Measurements from ENCODE around the gene RNF34.
"Not testable (repeated sequence)": the region's sequence is repeated elsewhere in the genome, so short reads cannot be mapped to it uniquely, and the experiment has no call there.

Gene RNF34

DNA sequence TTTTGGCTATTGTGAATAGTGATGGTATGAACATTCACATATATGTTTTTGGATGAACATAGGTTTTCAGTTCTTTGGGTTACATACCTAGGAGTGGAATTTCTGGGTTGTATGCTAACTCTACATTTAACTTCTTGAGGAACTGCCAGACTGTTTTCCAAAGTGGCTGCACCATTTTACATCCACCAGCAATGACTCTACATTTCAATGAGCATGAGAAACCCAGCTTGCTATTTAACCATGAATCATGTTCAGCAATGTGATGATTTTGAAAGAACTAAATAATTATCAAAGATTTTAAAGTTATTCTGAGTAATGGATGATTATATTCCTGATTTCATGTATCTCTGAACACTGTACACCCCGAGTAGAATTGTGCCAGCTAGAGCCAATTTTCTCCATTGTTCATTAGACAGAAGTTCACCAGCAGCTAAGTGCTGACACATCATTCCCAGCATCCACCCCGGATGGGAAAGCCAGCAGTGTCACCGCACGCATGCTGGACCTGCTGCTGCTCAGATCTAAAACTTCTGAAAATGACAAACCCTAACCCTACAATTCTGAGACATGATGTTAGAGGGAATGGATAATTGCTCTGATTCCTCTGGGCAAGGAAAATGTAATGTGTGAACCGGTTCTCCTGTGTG is 34.4 kb upstream of the RNF34 start:
- no peak for TF ChIP-seq PAX5 (IDR thresholded peaks at IDR 0.05; ENCODE audit: insufficient read depth, low read length, severe bottlenecking)
- no peak for TF ChIP-seq POU2F2 (IDR thresholded peaks at IDR 0.05; ENCODE audit: low read depth, low read length)
- no peak for TF ChIP-seq SPI1 (IDR thresholded peaks at IDR 0.05; ENCODE audit: low read depth, low read length)
- TF ChIP-seq POLR2AphosphoS5 (IDR thresholded peaks at IDR 0.05; ENCODE audit: low read depth, low read length) = no peak
- TF ChIP-seq TAF1 (IDR thresholded peaks at IDR 0.05; ENCODE audit: low read depth, low read length) = no peak
- no peak for TF ChIP-seq POLR2A (IDR thresholded peaks at IDR 0.05; ENCODE audit: low read depth, low read length)
- DNase-seq (ENCODE audit: insufficient read length, low spot score) = no peak
- FAIRE-seq = no peak

DNA sequence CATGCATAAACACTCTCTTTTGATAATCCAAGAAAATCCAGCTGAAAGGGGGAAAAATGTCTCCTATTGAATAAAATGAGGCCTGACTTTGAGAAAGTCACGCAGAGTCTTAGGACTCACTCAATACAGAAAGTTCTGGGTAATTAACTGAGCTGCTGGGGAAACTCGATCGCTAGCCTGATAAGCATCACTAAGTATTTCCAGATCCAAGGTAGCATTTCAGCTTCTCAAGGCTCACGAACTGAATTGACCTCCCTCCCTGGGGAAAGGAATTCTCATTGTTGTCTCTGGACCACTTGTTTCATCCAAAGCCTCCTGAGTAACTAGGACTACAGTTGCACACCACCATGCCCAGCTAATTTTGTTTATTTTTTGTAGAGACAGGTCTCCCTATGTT is 33.9 kb upstream of the RNF34 start:
- no peak for DNase-seq (ENCODE audit: insufficient read length, low spot score)
- TF ChIP-seq POU2F2 (IDR thresholded peaks at IDR 0.05; ENCODE audit: low read depth, low read length) (no peak), PAX5 (IDR thresholded peaks at IDR 0.05; ENCODE audit: insufficient read depth, low read length, severe bottlenecking) (no peak), POLR2A (IDR thresholded peaks at IDR 0.05; ENCODE audit: low read depth, low read length) (no peak), SPI1 (IDR thresholded peaks at IDR 0.05; ENCODE audit: low read depth, low read length) (no peak), POLR2AphosphoS5 (IDR thresholded peaks at IDR 0.05; ENCODE audit: low read depth, low read length) (no peak), TAF1 (IDR thresholded peaks at IDR 0.05; ENCODE audit: low read depth, low read length) (no peak)
- FAIRE-seq = no peak

DNA sequence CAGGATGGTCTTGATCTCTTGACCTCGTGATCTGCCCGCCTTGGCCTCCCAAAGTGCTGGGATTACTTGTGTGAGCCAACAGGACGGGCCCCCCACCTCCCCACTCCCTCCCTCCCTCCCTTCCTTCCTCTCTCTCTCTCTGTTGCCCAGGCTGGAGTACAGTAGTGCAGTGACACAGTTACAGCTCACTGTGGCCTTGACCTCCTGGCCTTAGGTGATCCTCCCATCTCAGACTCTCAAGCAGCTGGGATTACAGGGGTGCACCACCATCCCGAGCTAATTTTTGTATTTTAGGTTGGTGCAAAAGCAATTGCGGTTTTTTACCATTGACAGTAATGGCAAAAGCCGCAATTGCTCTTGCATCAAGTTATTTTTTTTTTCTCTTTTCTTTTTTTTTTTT is 28.5 kb upstream of the RNF34 start:
- no peak for DNase-seq (ENCODE audit: insufficient read length, low spot score)
- TF ChIP-seq TAF1 (IDR thresholded peaks at IDR 0.05; ENCODE audit: low read depth, low read length) (no peak), POU2F2 (IDR thresholded peaks at IDR 0.05; ENCODE audit: low read depth, low read length) (no peak), POLR2A (IDR thresholded peaks at IDR 0.05; ENCODE audit: low read depth, low read length) (no peak), PAX5 (IDR thresholded peaks at IDR 0.05; ENCODE audit: insufficient read depth, low read length, severe bottlenecking) (no peak), POLR2AphosphoS5 (IDR thresholded peaks at IDR 0.05; ENCODE audit: low read depth, low read length) (no peak), SPI1 (IDR thresholded peaks at IDR 0.05; ENCODE audit: low read depth, low read length) (no peak)
- no peak for FAIRE-seq

DNA sequence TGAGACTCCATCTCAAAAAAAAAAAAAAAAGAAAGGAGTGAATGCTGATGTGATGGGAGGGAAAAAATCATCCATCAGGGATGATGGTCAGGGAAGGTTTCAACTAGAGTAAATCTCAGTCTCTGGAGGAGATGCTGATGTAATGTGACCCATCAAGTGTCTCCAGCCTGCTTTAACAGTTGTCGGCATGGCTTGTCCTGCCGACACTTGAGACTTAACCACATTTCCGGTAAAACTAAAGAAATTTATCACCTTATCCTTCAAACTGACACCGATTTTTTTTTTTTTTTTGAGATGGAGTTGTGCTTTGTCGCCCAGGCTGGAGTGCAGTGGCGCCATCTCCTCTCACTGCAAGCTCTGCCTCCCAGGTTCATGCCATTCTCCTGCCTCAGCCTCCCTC is 26.2 kb upstream of the RNF34 start:
- FAIRE-seq (no peak), DNase-seq (ENCODE audit: insufficient read length, low spot score) (no peak)
- TF ChIP-seq PAX5 (IDR thresholded peaks at IDR 0.05; ENCODE audit: insufficient read depth, low read length, severe bottlenecking) (no peak), POU2F2 (IDR thresholded peaks at IDR 0.05; ENCODE audit: low read depth, low read length) (no peak), SPI1 (IDR thresholded peaks at IDR 0.05; ENCODE audit: low read depth, low read length) (no peak), POLR2A (IDR thresholded peaks at IDR 0.05; ENCODE audit: low read depth, low read length) (no peak), POLR2AphosphoS5 (IDR thresholded peaks at IDR 0.05; ENCODE audit: low read depth, low read length) (no peak), TAF1 (IDR thresholded peaks at IDR 0.05; ENCODE audit: low read depth, low read length) (no peak)

DNA sequence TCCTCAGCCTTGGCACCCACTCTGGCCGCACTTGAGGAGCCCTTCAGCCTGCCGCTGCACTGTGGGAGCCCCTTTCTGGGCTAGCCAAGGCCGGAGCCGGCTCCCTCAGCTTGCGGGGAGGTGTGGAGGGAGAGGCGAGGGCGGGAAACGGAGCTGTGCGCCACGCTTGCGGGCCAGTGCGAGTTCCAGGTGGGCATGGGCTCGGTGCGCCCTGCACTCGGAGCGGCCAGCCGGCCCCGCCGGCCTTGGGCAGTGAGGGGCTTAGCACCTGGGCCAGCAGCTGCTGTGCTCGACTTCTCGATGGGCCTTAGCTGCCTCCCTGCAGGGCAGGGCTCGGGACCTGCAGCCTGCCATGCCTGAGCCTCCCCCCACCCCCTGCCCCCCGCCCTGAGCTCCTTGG is 25.6 kb upstream of the RNF34 start:
- not testable (repeated sequence) for FAIRE-seq; DNase-seq (ENCODE audit: insufficient read length, low spot score)

DNA sequence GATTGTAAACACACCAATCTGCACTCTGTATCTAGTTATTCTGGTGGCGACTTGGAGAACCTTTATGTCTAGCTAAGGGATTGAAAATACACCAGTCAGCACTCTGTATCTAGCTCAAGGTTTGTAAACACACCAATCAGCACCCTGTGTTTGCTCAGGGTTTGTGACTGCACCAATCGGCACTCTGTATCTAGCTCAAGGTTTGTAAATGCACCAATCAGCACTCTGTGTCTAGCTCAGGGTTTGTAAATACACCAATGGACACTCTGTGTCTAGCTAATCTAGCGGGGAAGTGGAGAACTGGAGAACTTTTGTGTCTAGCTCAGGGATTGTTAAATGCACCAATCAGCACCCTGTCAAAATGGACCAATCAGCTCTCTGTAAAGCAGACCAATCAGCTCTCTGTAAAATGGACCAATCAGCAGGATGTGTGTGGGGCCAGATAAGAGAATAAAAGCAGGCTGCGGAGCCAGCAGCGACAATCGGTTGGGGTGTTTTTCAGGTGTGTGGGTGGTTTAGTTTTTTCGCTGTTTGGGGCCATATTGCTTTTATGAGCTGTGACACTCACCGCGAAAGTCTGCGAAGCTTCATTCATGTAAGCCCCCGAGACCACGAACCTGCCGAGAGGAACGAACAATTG is 24.9 kb upstream of the RNF34 start:
- not testable (repeated sequence) for DNase-seq (ENCODE audit: insufficient read length, low spot score); FAIRE-seq

DNA sequence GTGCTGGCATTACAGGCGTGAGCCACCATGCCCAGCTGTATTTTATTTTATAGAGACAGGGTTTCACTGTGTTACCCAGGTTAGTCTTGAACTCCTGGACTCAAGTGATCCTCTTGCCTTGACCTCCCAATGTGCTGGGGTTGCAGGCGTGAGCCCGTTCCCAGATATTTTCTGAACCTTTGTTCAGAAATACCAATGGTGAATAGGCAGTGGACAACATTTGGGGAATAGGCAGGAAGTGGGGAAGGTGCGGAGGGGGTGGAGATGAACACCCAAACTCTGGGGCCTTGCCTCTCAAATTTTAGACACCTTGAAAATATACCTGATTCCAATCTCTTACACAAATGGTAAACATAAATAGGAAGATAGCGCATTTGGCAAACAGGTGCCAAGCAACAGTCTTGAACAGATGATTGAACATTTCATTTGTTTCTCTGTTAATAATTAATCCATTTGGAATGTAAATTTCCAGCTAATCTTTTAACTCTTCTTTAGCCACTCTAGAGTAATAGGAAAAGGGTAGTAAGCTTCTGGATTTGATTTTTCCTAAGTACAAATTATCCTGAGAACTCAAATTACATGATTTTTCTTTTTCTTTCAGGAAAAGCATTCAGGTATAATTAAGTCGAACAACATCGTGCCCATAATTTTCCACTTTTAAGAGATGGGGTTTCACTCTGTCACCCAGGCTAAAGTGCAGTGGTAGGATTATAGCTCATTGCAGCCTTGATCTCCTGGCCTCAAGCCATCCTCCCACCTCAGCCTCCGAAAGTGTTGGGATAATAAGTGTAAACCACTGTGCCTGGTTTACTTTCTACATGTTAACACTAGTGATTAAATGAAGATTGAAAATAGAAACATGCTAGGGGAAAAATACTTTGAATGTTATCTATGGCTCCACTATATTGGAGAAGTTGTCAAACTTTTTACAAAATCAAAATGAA is 22.9 kb upstream of the RNF34 start:
- DNase-seq (ENCODE audit: insufficient read length, low spot score) (no peak), FAIRE-seq (no peak)
- TF ChIP-seq PAX5 (IDR thresholded peaks at IDR 0.05; ENCODE audit: insufficient read depth, low read length, severe bottlenecking) (no peak), POLR2AphosphoS5 (IDR thresholded peaks at IDR 0.05; ENCODE audit: low read depth, low read length) (no peak), POLR2A (IDR thresholded peaks at IDR 0.05; ENCODE audit: low read depth, low read length) (no peak), POU2F2 (IDR thresholded peaks at IDR 0.05; ENCODE audit: low read depth, low read length) (no peak), SPI1 (IDR thresholded peaks at IDR 0.05; ENCODE audit: low read depth, low read length) (no peak), TAF1 (IDR thresholded peaks at IDR 0.05; ENCODE audit: low read depth, low read length) (no peak)

DNA sequence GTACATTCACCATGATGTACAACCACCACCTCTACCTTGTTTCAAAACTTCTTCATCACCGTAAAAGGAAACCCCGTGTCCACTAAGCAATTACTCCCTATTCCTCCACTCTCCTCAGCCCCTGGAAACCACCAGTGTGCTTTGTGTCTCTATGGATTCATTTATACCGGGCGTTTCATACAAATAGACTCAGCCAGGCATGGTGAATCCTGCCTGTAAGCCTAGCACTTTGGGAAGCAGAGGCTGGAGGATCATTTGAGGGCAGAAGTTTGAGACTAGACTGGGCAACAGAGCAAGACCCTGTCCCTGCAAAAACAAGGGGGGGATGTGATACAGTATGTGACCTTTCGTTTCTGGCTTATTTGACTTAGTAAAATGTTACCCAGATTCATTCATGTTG is 21.2 kb upstream of the RNF34 start:
- no peak for FAIRE-seq
- TF ChIP-seq POLR2A (IDR thresholded peaks at IDR 0.05; ENCODE audit: low read depth, low read length) = no peak
- TF ChIP-seq POLR2AphosphoS5 (IDR thresholded peaks at IDR 0.05; ENCODE audit: low read depth, low read length) = no peak
- TF ChIP-seq PAX5 (IDR thresholded peaks at IDR 0.05; ENCODE audit: insufficient read depth, low read length, severe bottlenecking) = no peak
- no peak for TF ChIP-seq TAF1 (IDR thresholded peaks at IDR 0.05; ENCODE audit: low read depth, low read length)
- TF ChIP-seq SPI1 (IDR thresholded peaks at IDR 0.05; ENCODE audit: low read depth, low read length) = no peak
- TF ChIP-seq POU2F2 (IDR thresholded peaks at IDR 0.05; ENCODE audit: low read depth, low read length) = no peak
- DNase-seq (ENCODE audit: insufficient read length, low spot score) = no peak

DNA sequence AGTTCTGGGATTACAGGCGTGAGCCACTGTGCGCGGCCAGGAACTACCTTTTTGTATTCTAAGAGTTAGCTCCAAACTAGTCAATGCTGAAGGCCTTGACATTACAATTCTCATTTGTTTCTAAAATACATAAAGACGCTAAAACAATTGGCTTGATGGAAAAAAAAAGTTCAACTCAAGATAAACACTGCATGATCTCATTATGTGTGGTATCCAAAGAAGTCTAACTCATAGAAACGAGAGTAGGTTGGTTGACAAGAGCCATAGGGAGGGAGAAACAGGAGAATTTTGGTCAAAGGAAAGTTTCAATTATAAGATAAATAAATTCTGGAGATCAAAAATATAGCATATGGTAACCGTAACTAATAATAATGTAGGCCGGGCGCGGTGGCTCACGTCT is 20.0 kb upstream of the RNF34 start:
- DNase-seq (ENCODE audit: insufficient read length, low spot score) (no peak), FAIRE-seq (no peak)
- no peak for TF ChIP-seq POLR2A (IDR thresholded peaks at IDR 0.05; ENCODE audit: low read depth, low read length)
- no peak for TF ChIP-seq POLR2AphosphoS5 (IDR thresholded peaks at IDR 0.05; ENCODE audit: low read depth, low read length)
- TF ChIP-seq TAF1 (IDR thresholded peaks at IDR 0.05; ENCODE audit: low read depth, low read length) = no peak
- no peak for TF ChIP-seq SPI1 (IDR thresholded peaks at IDR 0.05; ENCODE audit: low read depth, low read length)
- no peak for TF ChIP-seq PAX5 (IDR thresholded peaks at IDR 0.05; ENCODE audit: insufficient read depth, low read length, severe bottlenecking)
- TF ChIP-seq POU2F2 (IDR thresholded peaks at IDR 0.05; ENCODE audit: low read depth, low read length) = no peak
